Natural killer cell (primary cell): ENCODE measurements around the gene RAB44. TPM values are rescaled to one million over a fixed set of nuclear protein-coding genes. Genes with fewer than 3 reads are reported as not detected.

Experiments used
- ATAC-seq, 3 donors: fragments of 150-1000 bp in 2 of 3; fragments of 200-7000 bp in 1 of 3; cut with Tn5 transposase; 1 replicate in 1 of 3; 2 replicates in 2 of 3; pipeline ENCODE4 v1.10.0; 2021; ENCODE audit warnings: mild to moderate bottlenecking in 2 of 3, moderate library complexity in 2 of 3
- DNase-seq, 2 donors: peaks; one replicate each; pipeline versions ENCODE4 v3.0.0 to v3.0.0-alpha.2; 2013 to 2021; ENCODE audit warnings: mixed read lengths in 1 of 2
- H3K27ac ChIP-seq: one replicate; pipeline ENCODE4 v1.5.1; 2013; ENCODE audit warnings: mild to moderate bottlenecking, low read length
- H3K27me3 ChIP-seq: one replicate; pipeline ENCODE4 v1.6.1; 2013; ENCODE audit warnings: low read length; ENCODE audit not compliant: control insufficient read depth, insufficient read depth
- H3K36me3 ChIP-seq: one replicate; pipeline ENCODE4 v1.6.1; 2013; ENCODE audit warnings: low read length; ENCODE audit not compliant: control insufficient read depth, insufficient read depth
- H3K4me1 ChIP-seq: one replicate; pipeline ENCODE4 v1.6.1; 2013; ENCODE audit warnings: low read length; ENCODE audit not compliant: control insufficient read depth, insufficient read depth
- H3K4me3 ChIP-seq: one replicate; pipeline ENCODE4 v1.5.1; 2013; ENCODE audit warnings: low read length
- H3K9me3 ChIP-seq: one replicate; pipeline ENCODE4 v1.6.1; 2013; ENCODE audit warnings: low read length; ENCODE audit not compliant: control insufficient read depth, insufficient read depth
- H3K27ac Mint-ChIP-seq, 2 donors: one replicate each; pipeline ENCODE4 v1.8.0; 2022; ENCODE audit warnings: mild to moderate bottlenecking in 2 of 2, mixed read lengths in 2 of 2, moderate library complexity in 1 of 2
- H3K27me3 Mint-ChIP-seq, 2 donors: one replicate each; pipeline ENCODE4 v1.8.0; 2022; ENCODE audit warnings: low read depth in 2 of 2, mixed read lengths in 2 of 2
- H3K36me3 Mint-ChIP-seq: one replicate; pipeline ENCODE4 v1.8.0; 2022; ENCODE audit warnings: mixed read lengths
- H3K4me1 Mint-ChIP-seq, 2 donors: one replicate each; pipeline ENCODE4 v1.8.0; 2022; ENCODE audit warnings: mixed read lengths in 2 of 2
- H3K4me3 Mint-ChIP-seq: one replicate; pipeline ENCODE4 v1.8.0; 2022; ENCODE audit warnings: mild to moderate bottlenecking, moderate library complexity, mixed read lengths
- H3K9me3 Mint-ChIP-seq, 2 donors: one replicate each; pipeline ENCODE4 v1.8.0; 2022; ENCODE audit warnings: mixed read lengths in 2 of 2
- WGBS: methylation state at CpG from one replicate; pipeline ENCODE4 v1.1.7; 2013; ENCODE audit warnings: missing lambda C conversion rate; ENCODE audit not compliant: insufficient coverage; 5-methylcytosine and 5-hydroxymethylcytosine counted together
- intact Hi-C: fragments of 100-400 bp; cut with micrococcal nuclease; formaldehyde crosslinking; loops from one replicate; pipeline ENCODE4 v1.14.2; 2022
- total RNA-seq, 4 donors: library from RNA; stranded (reverse); fragments of 120-200 nt in 1 of 4; gene quantifications; one replicate each; pipeline versions ENCODE4 v1.2.3 to v1.2.4, GENCODE V29; 2013 to 2022
- TF ChIP-seq, protein P1 (sequence below): fragments of 200-600 bp; IDR thresholded peaks from one replicate; pipeline ENCODE4 v1.8.0; 2022; ENCODE audit warnings: antibody characterized with exemption

The RAB44 gene
- total RNA-seq, 3 donors from 2014 or later (not counting 1 experiment from before 2014, with no cell fraction given) = 0.09 to 12.9 (median 0.70) TPM

DNA sequence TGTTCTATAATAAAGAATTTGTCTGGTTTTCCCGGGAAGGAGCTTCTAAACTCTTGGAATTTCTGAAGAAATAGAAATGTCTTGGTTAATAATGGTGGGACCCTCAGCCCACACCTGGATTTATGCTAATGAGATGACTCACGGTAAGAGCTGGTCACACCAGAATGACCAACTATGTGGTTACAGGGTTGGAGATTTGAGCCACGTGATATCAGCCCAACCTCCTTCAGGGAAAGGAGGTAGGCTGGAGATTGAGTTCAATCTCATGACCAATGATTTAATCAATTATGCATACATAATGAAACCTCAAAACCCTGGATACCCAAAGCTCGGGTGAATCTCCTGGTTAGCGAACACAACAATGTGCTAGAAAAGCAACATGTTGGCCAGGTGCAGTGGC, 41.2 kb upstream of the RAB44 start:
- H3K36me3 Mint-ChIP-seq = no peaks in the 10 kb centered on the region
- DNase-seq = no peak

DNA sequence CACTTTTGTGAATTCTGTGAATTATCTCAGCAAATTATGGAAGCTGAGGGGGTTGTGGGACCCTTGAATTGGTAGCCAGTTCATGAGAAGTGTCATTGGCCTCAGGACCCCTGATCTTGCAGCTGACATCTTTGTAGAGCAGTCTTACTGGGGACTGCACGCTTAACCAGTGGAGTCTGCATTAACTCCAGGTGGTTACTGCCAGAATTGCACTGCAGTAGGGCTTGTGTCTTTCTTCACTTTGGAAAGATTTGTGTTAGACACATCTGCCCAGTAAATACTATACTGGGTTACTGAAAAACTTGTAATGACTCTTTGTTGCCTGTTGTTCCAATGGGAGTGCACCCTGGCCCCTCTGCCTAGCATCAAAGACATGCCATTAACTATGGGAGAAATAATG, 40.4 kb upstream of the RAB44 start:
- Histone ChIP-seq H3K27me3 (peaks cover 15% of the 10 kb centered on the region), H3K4me1 (no peaks in the 10 kb centered on the region), H3K4me3 (no peak overlapping the region), H3K36me3 (no peaks in the 10 kb centered on the region), H3K9me3 (no peaks in the 10 kb centered on the region), H3K27ac (no peak overlapping the region)
- DNase-seq = no peak
- TF ChIP-seq, protein P1, sequence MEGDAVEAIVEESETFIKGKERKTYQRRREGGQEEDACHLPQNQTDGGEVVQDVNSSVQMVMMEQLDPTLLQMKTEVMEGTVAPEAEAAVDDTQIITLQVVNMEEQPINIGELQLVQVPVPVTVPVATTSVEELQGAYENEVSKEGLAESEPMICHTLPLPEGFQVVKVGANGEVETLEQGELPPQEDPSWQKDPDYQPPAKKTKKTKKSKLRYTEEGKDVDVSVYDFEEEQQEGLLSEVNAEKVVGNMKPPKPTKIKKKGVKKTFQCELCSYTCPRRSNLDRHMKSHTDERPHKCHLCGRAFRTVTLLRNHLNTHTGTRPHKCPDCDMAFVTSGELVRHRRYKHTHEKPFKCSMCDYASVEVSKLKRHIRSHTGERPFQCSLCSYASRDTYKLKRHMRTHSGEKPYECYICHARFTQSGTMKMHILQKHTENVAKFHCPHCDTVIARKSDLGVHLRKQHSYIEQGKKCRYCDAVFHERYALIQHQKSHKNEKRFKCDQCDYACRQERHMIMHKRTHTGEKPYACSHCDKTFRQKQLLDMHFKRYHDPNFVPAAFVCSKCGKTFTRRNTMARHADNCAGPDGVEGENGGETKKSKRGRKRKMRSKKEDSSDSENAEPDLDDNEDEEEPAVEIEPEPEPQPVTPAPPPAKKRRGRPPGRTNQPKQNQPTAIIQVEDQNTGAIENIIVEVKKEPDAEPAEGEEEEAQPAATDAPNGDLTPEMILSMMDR = no peak
- no peak overlapping the region for H3K4me3 Mint-ChIP-seq
- ATAC-seq = no peak
- intact Hi-C loops = no loop called here
- H3K36me3 Mint-ChIP-seq = no peaks in the 10 kb centered on the region
- no peaks in the 10 kb centered on the region for H3K9me3 Mint-ChIP-seq
- 88% methylated on average over 1 of the region's 1 CpG for WGBS
- H3K4me1 Mint-ChIP-seq = no peaks in the 10 kb centered on the region
- H3K27me3 Mint-ChIP-seq = peaks cover 27% of the 10 kb centered on the region in 2 donors
- H3K27ac Mint-ChIP-seq = no peak overlapping the region

More for the DNA sequence above, 41.2 kb upstream of the RAB44 start:
- Mint-ChIP-seq H3K4me3 (no peak overlapping the region), H3K27me3 (peaks cover 27% of the 10 kb centered on the region in 2 donors), H3K9me3 (no peaks in the 10 kb centered on the region), H3K27ac (no peak overlapping the region), H3K4me1 (no peaks in the 10 kb centered on the region)
- Histone ChIP-seq H3K36me3 (no peaks in the 10 kb centered on the region), H3K4me3 (no peak overlapping the region), H3K9me3 (no peaks in the 10 kb centered on the region), H3K27ac (no peak overlapping the region), H3K27me3 (peaks cover 15% of the 10 kb centered on the region), H3K4me1 (peaks cover 3% of the 10 kb centered on the region)
- ATAC-seq = no peak
- intact Hi-C loops = no loop called here
- TF ChIP-seq, protein P1 = no peak
- WGBS = 69% methylated on average over 5 of the region's 5 CpGs

DNA sequence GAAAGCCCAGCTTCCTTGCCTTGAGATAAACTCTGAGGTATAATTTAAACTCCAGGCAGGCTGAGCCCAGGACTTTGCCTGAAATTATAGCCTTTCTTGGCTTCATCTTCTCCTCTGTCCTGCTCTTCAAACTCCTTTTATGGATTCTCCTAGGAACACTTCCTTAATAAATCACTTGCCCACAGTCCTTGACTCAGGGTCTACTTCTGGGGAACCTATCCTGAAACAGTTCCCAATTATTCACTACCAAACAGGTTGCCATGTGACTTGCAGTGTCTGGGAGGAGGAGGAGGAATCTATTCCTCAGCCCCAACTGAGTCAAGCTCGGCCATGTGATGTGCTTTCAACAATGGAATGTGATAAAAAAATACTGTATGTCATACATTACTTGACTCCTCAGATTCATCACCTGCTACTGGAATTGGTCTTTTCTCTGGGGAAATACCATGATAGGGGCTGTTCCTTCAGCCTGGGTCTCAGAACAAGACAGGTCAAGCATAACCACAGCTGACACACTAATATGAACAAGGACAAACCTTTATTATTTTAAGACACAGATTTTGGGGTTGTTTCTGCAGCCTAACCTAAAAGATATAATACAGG, 39.6 kb upstream of the RAB44 start:
- H3K9me3 ChIP-seq = no peaks in the 10 kb centered on the region
- no peaks in the 10 kb centered on the region for H3K36me3 ChIP-seq
- H3K27me3 Mint-ChIP-seq = peaks cover 29 to 31% of the 10 kb centered on the region in 2 donors
- H3K36me3 Mint-ChIP-seq = no peaks in the 10 kb centered on the region
- H3K9me3 Mint-ChIP-seq = no peaks in the 10 kb centered on the region
- H3K27ac ChIP-seq = no peak overlapping the region
- H3K27me3 ChIP-seq = peaks cover 15% of the 10 kb centered on the region
- ATAC-seq (no peak), DNase-seq (no peak)
- intact Hi-C loops = no loop called here
- TF ChIP-seq, protein P1 = no peak
- H3K4me1 ChIP-seq = no peaks in the 10 kb centered on the region
- H3K4me3 Mint-ChIP-seq = no peak overlapping the region
- no peaks in the 10 kb centered on the region for H3K4me1 Mint-ChIP-seq
- no peak overlapping the region for H3K4me3 ChIP-seq
- H3K27ac Mint-ChIP-seq = no peak overlapping the region
- no CpG with 5 or more reads among the region's 1 CpG for WGBS

DNA sequence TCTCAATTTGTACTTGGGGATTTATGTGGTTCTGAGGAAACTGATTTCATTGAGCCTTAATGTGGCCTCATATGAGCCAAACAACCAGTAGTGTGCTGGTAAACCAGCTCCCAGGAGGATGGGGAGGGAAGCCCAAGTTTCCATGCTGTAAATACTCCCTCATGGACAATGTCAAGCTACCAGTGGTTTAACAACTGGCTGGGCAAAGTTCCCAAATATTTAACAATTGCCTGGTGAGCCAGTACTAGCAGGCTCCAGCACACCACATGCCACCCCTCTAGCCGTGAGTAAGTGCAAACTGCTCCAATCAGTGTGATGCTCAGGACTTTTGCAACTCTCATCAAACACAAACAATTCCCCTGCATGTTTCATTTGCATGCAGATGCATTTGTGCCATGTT, 38.4 kb upstream of the RAB44 start:
- Histone ChIP-seq H3K27ac (no peak overlapping the region), H3K4me1 (no peaks in the 10 kb centered on the region), H3K27me3 (peaks cover 15% of the 10 kb centered on the region), H3K36me3 (no peaks in the 10 kb centered on the region), H3K4me3 (no peak overlapping the region), H3K9me3 (no peaks in the 10 kb centered on the region)
- intact Hi-C loops = no loop called here
- Mint-ChIP-seq H3K4me3 (no peak overlapping the region), H3K4me1 (no peaks in the 10 kb centered on the region), H3K27ac (no peak overlapping the region), H3K36me3 (no peaks in the 10 kb centered on the region), H3K27me3 (peaks cover 27 to 31% of the 10 kb centered on the region in 2 donors), H3K9me3 (no peaks in the 10 kb centered on the region)
- WGBS = 71% methylated on average over 1 of the region's 1 CpG
- ATAC-seq (no peak), DNase-seq (no peak)
- TF ChIP-seq, protein P1 = no peak
